Type B pancreatic cell (in vitro differentiated cells): ENCODE data around the gene MOCOS. TPM values are rescaled to one million over a fixed set of nuclear protein-coding genes. Genes with fewer than 3 reads are reported as not detected.

Experiments used
- DNase-seq: peaks from one replicate; pipeline ENCODE4 v3.0.0; 2021; ENCODE audit warnings: mixed read lengths; ENCODE audit not compliant: unreplicated experiment; ENCODE audit errors: extremely low spot score
- H3K27ac Mint-ChIP-seq: 2 replicates; pipeline ENCODE4 v1.8.0; 2021; ENCODE audit warnings: mild to moderate bottlenecking, mixed read lengths
- H3K27me3 Mint-ChIP-seq: 2 replicates; pipeline ENCODE4 v1.8.0; 2021; ENCODE audit warnings: mixed read lengths
- H3K36me3 Mint-ChIP-seq: 2 replicates; pipeline ENCODE4 v1.8.0; 2021; ENCODE audit warnings: mixed read lengths
- H3K4me1 Mint-ChIP-seq: one replicate; pipeline ENCODE4 v1.8.0; 2021; ENCODE audit warnings: mixed read lengths; ENCODE audit not compliant: unreplicated experiment
- H3K4me3 Mint-ChIP-seq: 2 replicates; pipeline ENCODE4 v1.8.0; 2021; ENCODE audit warnings: mild to moderate bottlenecking, mixed read lengths
- H3K9me3 Mint-ChIP-seq: 2 replicates; pipeline ENCODE4 v1.8.0; 2021; ENCODE audit warnings: mixed read lengths
- total RNA-seq: library from RNA; stranded (reverse); gene quantifications from 2 replicates; pipeline ENCODE4 v1.2.1, GENCODE V29; 2021; ENCODE audit warnings: low replicate concordance
- TF ChIP-seq, protein P1 (sequence below): fragments of 200-600 bp; sonication (generic); conservative IDR thresholded peaks from 2 replicates; pipeline ENCODE4 v1.5.0; 2021; ENCODE audit warnings: antibody characterized with exemption, mild to moderate bottlenecking

MOCOS gene
- total RNA-seq, 1 donor from 2014 or later, result 2.4 TPM

DNA sequence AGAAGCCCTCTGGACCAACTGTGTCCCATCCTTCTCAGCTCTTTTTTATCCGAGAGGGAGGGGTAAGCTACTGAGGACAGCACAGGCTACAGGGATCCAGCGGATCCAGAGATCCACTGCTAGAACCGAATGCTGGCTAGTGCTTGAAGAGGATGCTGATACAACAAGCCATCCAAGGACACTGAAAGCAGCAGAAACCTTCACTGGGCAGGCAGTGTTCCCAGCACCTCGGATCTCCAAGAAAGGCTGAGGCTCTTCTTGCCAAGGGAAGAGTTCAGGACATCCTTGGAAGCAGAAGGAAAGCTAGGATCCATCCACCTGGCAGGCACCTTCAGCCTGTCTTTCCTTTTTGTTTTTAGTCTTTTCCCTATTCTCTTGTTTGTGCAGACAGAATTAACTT, 97.0 kb downstream of the MOCOS start:
- Mint-ChIP-seq H3K27ac (no peak overlapping the region), H3K27me3 (peaks cover 18% of the 10 kb centered on the region), H3K36me3 (no peaks in the 10 kb centered on the region), H3K9me3 (no peaks in the 10 kb centered on the region), H3K4me3 (no peak overlapping the region), H3K4me1 (no peaks in the 10 kb centered on the region)
- TF ChIP-seq, protein P1, sequence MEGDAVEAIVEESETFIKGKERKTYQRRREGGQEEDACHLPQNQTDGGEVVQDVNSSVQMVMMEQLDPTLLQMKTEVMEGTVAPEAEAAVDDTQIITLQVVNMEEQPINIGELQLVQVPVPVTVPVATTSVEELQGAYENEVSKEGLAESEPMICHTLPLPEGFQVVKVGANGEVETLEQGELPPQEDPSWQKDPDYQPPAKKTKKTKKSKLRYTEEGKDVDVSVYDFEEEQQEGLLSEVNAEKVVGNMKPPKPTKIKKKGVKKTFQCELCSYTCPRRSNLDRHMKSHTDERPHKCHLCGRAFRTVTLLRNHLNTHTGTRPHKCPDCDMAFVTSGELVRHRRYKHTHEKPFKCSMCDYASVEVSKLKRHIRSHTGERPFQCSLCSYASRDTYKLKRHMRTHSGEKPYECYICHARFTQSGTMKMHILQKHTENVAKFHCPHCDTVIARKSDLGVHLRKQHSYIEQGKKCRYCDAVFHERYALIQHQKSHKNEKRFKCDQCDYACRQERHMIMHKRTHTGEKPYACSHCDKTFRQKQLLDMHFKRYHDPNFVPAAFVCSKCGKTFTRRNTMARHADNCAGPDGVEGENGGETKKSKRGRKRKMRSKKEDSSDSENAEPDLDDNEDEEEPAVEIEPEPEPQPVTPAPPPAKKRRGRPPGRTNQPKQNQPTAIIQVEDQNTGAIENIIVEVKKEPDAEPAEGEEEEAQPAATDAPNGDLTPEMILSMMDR, result no peak
- DNase-seq, result no peak

DNA sequence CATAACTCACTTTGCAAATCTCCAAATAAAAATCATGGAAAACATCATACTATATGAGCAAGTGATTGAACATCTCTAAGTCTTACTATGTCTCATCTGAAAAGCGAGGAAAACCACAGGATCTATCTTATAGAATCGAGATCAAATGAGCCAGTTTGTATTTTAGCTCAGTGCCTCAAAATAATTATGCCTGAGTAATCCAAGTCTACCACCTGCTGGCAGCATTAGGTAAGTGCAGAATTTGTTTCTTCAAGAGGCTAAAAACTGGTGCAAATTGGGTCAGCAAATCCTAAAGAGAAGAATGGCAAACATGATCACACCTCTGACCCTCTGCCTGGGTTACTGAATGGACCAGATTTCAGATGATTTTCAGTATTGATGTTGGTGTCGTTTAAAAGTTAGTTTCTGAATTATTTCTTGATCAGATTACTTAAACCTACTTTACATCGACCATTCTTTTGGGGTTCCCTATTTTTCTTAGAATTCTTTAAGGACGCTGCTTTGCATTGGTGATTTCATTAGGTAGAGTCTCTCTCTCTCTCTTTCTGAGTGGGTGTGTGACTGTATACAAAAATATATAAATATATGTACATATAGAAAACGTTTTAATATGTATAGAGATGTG, 97.5 kb downstream of the MOCOS start:
- Mint-ChIP-seq H3K36me3 (no peaks in the 10 kb centered on the region), H3K27ac (no peak overlapping the region), H3K9me3 (no peaks in the 10 kb centered on the region), H3K4me3 (no peak overlapping the region), H3K27me3 (peaks cover 19% of the 10 kb centered on the region), H3K4me1 (no peaks in the 10 kb centered on the region)
- no peak for DNase-seq
- TF ChIP-seq, protein P1, result peak; percentile 93

DNA sequence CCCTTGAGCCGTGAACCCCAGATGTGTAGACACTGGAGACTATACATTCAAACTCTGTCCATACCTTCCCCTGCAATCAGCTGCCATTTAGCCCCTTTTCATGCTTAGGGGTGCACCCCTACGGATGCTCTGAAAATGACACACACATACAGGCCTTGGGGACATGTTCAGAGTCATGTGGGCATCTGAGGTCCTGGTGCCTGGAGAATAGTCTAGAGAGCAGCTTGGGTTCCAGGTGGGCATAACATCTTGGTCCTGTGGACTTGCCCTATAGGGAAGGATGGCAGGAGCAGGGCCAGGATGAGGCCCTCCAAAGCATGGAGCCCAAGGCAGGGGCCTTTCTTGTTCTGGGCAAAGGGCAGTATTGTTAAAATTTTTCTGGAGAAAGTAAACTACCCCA, 100.4 kb downstream of the MOCOS start:
- Mint-ChIP-seq H3K9me3 (no peaks in the 10 kb centered on the region), H3K4me1 (no peaks in the 10 kb centered on the region), H3K27me3 (peaks cover 16% of the 10 kb centered on the region), H3K27ac (no peak overlapping the region), H3K36me3 (no peaks in the 10 kb centered on the region), H3K4me3 (no peak overlapping the region)
- TF ChIP-seq, protein P1, result no peak
- no peak for DNase-seq

DNA sequence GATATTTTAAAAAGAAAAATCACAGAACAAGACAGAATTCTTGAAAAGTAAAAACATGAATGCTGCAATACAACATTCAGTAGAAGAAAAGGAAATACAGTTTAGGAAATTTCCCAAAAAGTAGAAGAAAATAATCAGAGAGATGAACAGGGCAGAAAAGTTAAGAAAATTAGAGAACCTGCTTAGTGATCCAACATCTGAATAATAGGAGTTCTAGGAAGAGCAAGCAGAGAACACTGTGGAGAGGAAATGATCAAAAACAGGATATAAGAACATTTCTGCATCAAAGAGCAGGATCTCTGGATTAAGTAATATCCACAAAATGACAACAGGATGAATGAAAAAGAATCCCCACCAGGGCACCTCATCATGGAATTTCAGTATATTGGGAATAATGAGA, 101.4 kb downstream of the MOCOS start:
- no peaks in the 10 kb centered on the region for H3K36me3 Mint-ChIP-seq
- H3K4me3 Mint-ChIP-seq, result no peak overlapping the region
- TF ChIP-seq, protein P1, result no peak
- no peak for DNase-seq
- no peaks in the 10 kb centered on the region for H3K4me1 Mint-ChIP-seq
- peaks cover 16% of the 10 kb centered on the region for H3K27me3 Mint-ChIP-seq
- no peak overlapping the region for H3K27ac Mint-ChIP-seq
- H3K9me3 Mint-ChIP-seq, result no peaks in the 10 kb centered on the region

DNA sequence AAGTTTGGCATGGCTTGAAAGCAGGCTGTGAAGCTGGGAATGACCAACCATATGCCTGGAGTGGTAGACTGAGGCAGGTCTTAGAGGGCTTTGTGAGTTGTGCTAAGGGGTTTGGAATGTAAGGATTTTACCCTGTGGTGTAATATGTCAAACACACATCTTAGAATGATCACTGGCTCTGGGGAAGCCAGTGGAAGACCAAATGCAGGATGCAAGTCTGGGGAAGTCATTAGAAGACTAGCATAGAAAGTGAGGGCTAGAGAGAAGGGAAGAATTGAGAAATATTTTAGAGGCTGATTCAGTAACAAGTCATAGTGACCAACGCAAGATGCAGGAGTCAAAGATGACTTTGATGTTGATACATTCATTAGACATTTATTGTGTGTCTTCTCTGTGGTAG, 106.7 kb downstream of the MOCOS start:
- Mint-ChIP-seq H3K9me3 (no peaks in the 10 kb centered on the region), H3K27ac (no peak overlapping the region), H3K36me3 (no peaks in the 10 kb centered on the region), H3K4me3 (no peak overlapping the region), H3K27me3 (peaks cover 16% of the 10 kb centered on the region), H3K4me1 (no peaks in the 10 kb centered on the region)
- TF ChIP-seq, protein P1, result no peak
- no peak for DNase-seq

DNA sequence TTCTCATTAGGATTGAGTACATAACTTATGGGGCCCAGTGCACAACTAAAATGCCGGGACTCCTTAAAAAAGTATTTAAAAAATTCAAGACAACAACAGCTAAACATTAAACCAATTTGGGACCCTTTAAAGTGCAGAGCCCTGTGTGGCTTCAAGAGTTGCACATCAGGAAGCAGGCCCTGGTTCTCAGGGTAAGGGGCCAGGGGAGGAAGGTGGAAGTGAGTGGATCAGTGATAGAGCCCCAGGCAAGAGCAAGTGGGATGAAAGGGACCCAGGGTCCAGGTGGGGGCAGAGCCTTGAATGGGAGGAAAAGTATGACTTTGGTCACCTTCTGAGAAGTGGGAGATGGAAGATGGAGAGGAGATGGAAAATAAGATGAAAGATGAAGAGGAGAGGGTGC, 107.9 kb downstream of the MOCOS start:
- H3K36me3 Mint-ChIP-seq, result no peaks in the 10 kb centered on the region
- no peak for DNase-seq
- H3K27me3 Mint-ChIP-seq, result peaks cover 22% of the 10 kb centered on the region

More for the DNA sequence above, 107.9 kb downstream of the MOCOS start:
- no peaks in the 10 kb centered on the region for H3K9me3 Mint-ChIP-seq
- H3K27ac Mint-ChIP-seq, result no peak overlapping the region
- H3K4me1 Mint-ChIP-seq, result no peaks in the 10 kb centered on the region
- no peak overlapping the region for H3K4me3 Mint-ChIP-seq
- TF ChIP-seq, protein P1, result no peak
